Caco-2 (cell line): ENCODE measurements around the gene FBXW7. TPM values are rescaled to one million over a fixed set of nuclear protein-coding genes. Genes with fewer than 3 reads are reported as not detected.

Experiments used
- BruUV-seq: library from RNA; stranded (reverse); fragments of 400-500 nt; replicated peaks from 2 replicates; lab custom pipeline; 2021; lab: Mats Ljungman, UMichigan
- CTCF ChIA-PET: fragments of 300-600 bp; sonication (Branson Sonifier 250); formaldehyde crosslinking; loops from one replicate; lab custom pipeline; 2022; ENCODE audit warnings: antibody characterized with exemption; lab: Charles Lee
- POLR2A ChIA-PET: fragments of 300-600 bp; sonication (Branson Sonifier 250); formaldehyde crosslinking; loops from one replicate; lab custom pipeline; 2022; ENCODE audit warnings: antibody characterized with exemption; lab: Charles Lee
- DNase-seq, 2 experiments: peaks; one replicate each; pipeline versions ENCODE4 v3.0.0 to v3.0.0-alpha.2; 2020 to 2022
- H3K27me3 ChIP-seq: replicated peaks from 2 replicates; pipeline ENCODE4 v1.6.0; 2011; ENCODE audit warnings: low read length; ENCODE audit not compliant: control insufficient read depth, insufficient read depth
- H3K36me3 ChIP-seq: 2 replicates; pipeline ENCODE4 v1.5.1; 2011; ENCODE audit warnings: low read length; ENCODE audit not compliant: control insufficient read depth, insufficient read depth
- H3K4me1 ChIP-seq: fragments of 250-450 bp; sonication (Bioruptor Pico); 2 replicates; pipeline ENCODE4 v1.5.1; 2020; ENCODE audit warnings: mild to moderate bottlenecking
- H3K4me3 ChIP-seq: 2 replicates; pipeline ENCODE4 v1.5.1; 2011; ENCODE audit warnings: low read depth, mild to moderate bottlenecking, control low read depth, low read length
- H3K9me3 ChIP-seq: fragments of 250-450 bp; sonication (Bioruptor Pico); 2 replicates; pipeline ENCODE4 v1.5.1; 2020; ENCODE audit warnings: mild to moderate bottlenecking, moderate library complexity
- H3K27ac Mint-ChIP-seq: one replicate; pipeline ENCODE4 v1.8.0; 2022; ENCODE audit warnings: mixed read lengths; ENCODE audit not compliant: unreplicated experiment
- H3K27me3 Mint-ChIP-seq: one replicate; pipeline ENCODE4 v1.8.0; 2022; ENCODE audit warnings: mixed read lengths; ENCODE audit not compliant: insufficient read depth, unreplicated experiment
- H3K36me3 Mint-ChIP-seq: one replicate; pipeline ENCODE4 v1.8.0; 2022; ENCODE audit warnings: mild to moderate bottlenecking, mixed read lengths; ENCODE audit not compliant: insufficient read depth, unreplicated experiment
- H3K4me1 Mint-ChIP-seq: one replicate; pipeline ENCODE4 v1.8.0; 2022; ENCODE audit warnings: low read depth, mixed read lengths; ENCODE audit not compliant: unreplicated experiment
- H3K4me3 Mint-ChIP-seq: one replicate; pipeline ENCODE4 v1.8.0; 2022; ENCODE audit warnings: mild to moderate bottlenecking, moderate library complexity, mixed read lengths; ENCODE audit not compliant: unreplicated experiment
- H3K9me3 Mint-ChIP-seq: one replicate; pipeline ENCODE4 v1.8.0; 2022; ENCODE audit warnings: mixed read lengths; ENCODE audit not compliant: unreplicated experiment
- intact Hi-C: fragments of 100-400 bp; cut with micrococcal nuclease; formaldehyde crosslinking; loops from one replicate; pipeline ENCODE4 v1.10.0; 2022; ENCODE audit not compliant: unreplicated experiment
- total RNA-seq: library from RNA; stranded (reverse); gene quantifications from 2 replicates; pipeline ENCODE4 v1.2.3, GENCODE V29; 2022
- TF ChIP-seq, protein P1 (sequence below), 2 experiments: fragments of 200-600 bp in 1 of 2; IDR thresholded peaks; 1 replicate in 1 of 2; 2 replicates in 1 of 2; pipeline versions ENCODE4 v1.5.1 to v1.8.0; 2011 to 2022; ENCODE audit warnings: antibody characterized with exemption in 1 of 2, control low read depth in 1 of 2, inconsistent platforms in 1 of 2, low read depth in 1 of 2, low read length in 1 of 2, mild to moderate bottlenecking in 1 of 2, moderate library complexity in 1 of 2; ENCODE audit not compliant: insufficient read depth in 1 of 2, severe bottlenecking in 1 of 2, unreplicated experiment in 1 of 2

Gene FBXW7
- total RNA-seq, 1 experiment from 2014 or later, result 34.1 TPM

DNA sequence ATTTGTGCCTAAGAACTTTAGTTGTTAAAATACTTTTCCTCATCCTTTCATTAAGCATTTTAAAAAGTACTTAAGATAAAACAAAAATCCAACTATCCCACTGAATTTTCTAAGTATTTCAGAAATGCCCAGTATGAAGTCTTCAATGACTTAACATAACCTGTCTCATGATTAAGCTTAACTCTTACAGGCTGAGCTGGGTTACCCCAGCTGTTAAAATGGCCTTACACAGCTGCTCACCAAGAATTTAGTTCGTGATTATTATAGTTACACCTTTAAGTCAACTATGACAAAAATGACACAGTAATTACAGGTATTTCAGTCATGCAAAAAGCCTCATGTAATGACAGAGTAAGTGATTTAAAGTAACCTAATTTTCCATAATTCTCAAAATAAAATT is 145.7 kb downstream of the FBXW7 start:
- no peaks in the 10 kb centered on the region for H3K27me3 ChIP-seq
- ChIA-PET CTCF (no interaction called here), POLR2A (no interaction called here)
- no peaks in the 10 kb centered on the region for H3K9me3 ChIP-seq
- no peaks in the 10 kb centered on the region for H3K9me3 Mint-ChIP-seq
- H3K36me3 ChIP-seq, result no peaks in the 10 kb centered on the region
- H3K4me3 Mint-ChIP-seq, result no peak overlapping the region
- H3K36me3 Mint-ChIP-seq, result no peaks in the 10 kb centered on the region
- no peak for DNase-seq
- BruUV-seq, result no TSS peak
- TF ChIP-seq, protein P1, sequence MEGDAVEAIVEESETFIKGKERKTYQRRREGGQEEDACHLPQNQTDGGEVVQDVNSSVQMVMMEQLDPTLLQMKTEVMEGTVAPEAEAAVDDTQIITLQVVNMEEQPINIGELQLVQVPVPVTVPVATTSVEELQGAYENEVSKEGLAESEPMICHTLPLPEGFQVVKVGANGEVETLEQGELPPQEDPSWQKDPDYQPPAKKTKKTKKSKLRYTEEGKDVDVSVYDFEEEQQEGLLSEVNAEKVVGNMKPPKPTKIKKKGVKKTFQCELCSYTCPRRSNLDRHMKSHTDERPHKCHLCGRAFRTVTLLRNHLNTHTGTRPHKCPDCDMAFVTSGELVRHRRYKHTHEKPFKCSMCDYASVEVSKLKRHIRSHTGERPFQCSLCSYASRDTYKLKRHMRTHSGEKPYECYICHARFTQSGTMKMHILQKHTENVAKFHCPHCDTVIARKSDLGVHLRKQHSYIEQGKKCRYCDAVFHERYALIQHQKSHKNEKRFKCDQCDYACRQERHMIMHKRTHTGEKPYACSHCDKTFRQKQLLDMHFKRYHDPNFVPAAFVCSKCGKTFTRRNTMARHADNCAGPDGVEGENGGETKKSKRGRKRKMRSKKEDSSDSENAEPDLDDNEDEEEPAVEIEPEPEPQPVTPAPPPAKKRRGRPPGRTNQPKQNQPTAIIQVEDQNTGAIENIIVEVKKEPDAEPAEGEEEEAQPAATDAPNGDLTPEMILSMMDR (IDR thresholded peaks at IDR 0.05; ENCODE audit: insufficient read depth in 1 of 2, low read depth in 1 of 2, low read length in 1 of 2, severe bottlenecking in 1 of 2, unreplicated experiment in 1 of 2), result no peak
- intact Hi-C loops, result no loop called here
- H3K4me1 Mint-ChIP-seq, result peaks cover 8% of the 10 kb centered on the region
- H3K4me1 ChIP-seq, result no peaks in the 10 kb centered on the region
- no peak overlapping the region for H3K4me3 ChIP-seq
- H3K27me3 Mint-ChIP-seq, result no peaks in the 10 kb centered on the region
- no peak overlapping the region for H3K27ac Mint-ChIP-seq

DNA sequence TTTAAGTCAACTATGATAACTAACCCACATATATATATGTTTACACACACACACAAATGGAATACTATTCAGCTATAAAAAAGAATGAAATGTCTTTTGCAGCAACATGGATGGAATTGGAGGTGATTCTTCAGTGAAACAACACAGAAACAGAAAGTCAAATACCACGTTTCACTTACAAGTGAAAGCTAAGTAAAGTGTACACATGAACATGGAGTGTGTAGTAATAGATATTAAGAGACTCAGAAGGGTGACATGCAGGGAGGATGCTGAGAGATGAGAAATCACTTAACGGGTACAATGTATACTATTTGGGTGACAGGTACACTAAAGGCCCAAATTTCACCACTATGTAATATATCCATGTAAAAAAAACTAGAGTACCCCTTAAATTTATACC is 146.5 kb downstream of the FBXW7 start:
- Histone ChIP-seq H3K9me3 (no peaks in the 10 kb centered on the region), H3K4me3 (no peak overlapping the region), H3K36me3 (no peaks in the 10 kb centered on the region), H3K27me3 (no peaks in the 10 kb centered on the region), H3K4me1 (no peaks in the 10 kb centered on the region)
- intact Hi-C loops, result no loop called here
- Mint-ChIP-seq H3K4me3 (no peak overlapping the region), H3K9me3 (no peaks in the 10 kb centered on the region), H3K27ac (no peak overlapping the region), H3K4me1 (peaks cover 8% of the 10 kb centered on the region), H3K36me3 (no peaks in the 10 kb centered on the region), H3K27me3 (no peaks in the 10 kb centered on the region)
- TF ChIP-seq, protein P1 (IDR thresholded peaks at IDR 0.05; ENCODE audit: insufficient read depth in 1 of 2, low read depth in 1 of 2, low read length in 1 of 2, severe bottlenecking in 1 of 2, unreplicated experiment in 1 of 2), result no peak
- no peak for DNase-seq
- ChIA-PET POLR2A (no interaction called here), CTCF (no interaction called here)
- BruUV-seq, result no TSS peak

DNA sequence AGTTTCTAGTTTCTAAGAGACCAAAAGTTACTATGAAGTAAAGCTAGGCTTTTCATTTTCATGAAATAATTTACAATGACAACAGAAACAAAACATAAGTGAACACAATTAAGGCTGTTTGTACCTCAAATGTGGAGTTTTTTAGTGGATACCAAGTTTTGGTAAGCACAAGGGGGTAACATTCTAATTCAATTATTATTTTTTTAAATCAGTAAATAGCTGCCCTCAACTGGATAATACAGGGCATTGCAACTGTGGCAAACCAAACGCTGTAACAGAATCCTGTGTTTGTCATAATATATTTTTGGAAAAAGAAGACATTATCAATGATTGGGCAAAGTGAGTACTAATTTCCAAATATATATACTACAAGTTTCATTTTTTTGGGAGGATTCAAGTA is 150.3 kb downstream of the FBXW7 start:
- Mint-ChIP-seq H3K4me3 (no peak overlapping the region), H3K27ac (no peak overlapping the region), H3K36me3 (no peaks in the 10 kb centered on the region), H3K4me1 (no peaks in the 10 kb centered on the region), H3K9me3 (no peaks in the 10 kb centered on the region), H3K27me3 (no peaks in the 10 kb centered on the region)
- H3K4me3 ChIP-seq, result no peak overlapping the region
- no TSS peak for BruUV-seq
- ChIA-PET POLR2A (no interaction called here), CTCF (no interaction called here)
- intact Hi-C loops, result no loop called here
- no peak for DNase-seq
- no peaks in the 10 kb centered on the region for H3K9me3 ChIP-seq
- TF ChIP-seq, protein P1 (IDR thresholded peaks at IDR 0.05; ENCODE audit: insufficient read depth in 1 of 2, low read depth in 1 of 2, low read length in 1 of 2, severe bottlenecking in 1 of 2, unreplicated experiment in 1 of 2), result peak; percentile 41 to 49
- H3K36me3 ChIP-seq, result no peaks in the 10 kb centered on the region
- no peaks in the 10 kb centered on the region for H3K27me3 ChIP-seq
- H3K4me1 ChIP-seq, result no peaks in the 10 kb centered on the region
